PC-3 (cell line): ENCODE measurements around the gene TMF1.

Experiments
- EZH2phosphoT487 ChIP-seq: fragments of 300-600 bp; sonication (generic); IDR thresholded peaks from 2 replicates; pipeline ENCODE4 v1.6.1; 2018; ENCODE audit warnings: mild to moderate bottlenecking, antibody characterized with exemption, low read length, borderline replicate concordance
- TF ChIP-seq, protein P1 (sequence below): fragments of 300-600 bp; sonication (generic); conservative IDR thresholded peaks from 2 replicates; pipeline ENCODE4 v1.5.1; 2017; ENCODE audit warnings: antibody characterized with exemption, low read depth, mild to moderate bottlenecking, low read length

- TF ChIP-seq, protein P1, sequence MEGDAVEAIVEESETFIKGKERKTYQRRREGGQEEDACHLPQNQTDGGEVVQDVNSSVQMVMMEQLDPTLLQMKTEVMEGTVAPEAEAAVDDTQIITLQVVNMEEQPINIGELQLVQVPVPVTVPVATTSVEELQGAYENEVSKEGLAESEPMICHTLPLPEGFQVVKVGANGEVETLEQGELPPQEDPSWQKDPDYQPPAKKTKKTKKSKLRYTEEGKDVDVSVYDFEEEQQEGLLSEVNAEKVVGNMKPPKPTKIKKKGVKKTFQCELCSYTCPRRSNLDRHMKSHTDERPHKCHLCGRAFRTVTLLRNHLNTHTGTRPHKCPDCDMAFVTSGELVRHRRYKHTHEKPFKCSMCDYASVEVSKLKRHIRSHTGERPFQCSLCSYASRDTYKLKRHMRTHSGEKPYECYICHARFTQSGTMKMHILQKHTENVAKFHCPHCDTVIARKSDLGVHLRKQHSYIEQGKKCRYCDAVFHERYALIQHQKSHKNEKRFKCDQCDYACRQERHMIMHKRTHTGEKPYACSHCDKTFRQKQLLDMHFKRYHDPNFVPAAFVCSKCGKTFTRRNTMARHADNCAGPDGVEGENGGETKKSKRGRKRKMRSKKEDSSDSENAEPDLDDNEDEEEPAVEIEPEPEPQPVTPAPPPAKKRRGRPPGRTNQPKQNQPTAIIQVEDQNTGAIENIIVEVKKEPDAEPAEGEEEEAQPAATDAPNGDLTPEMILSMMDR: no peak
- TF ChIP-seq EZH2phosphoT487: no peak
Observed at GRCh38 chr3:69014022-69014580, 38.0 kb downstream of the TMF1 start.
